Measurements from ENCODE around the gene KPNA4. TPM values are rescaled to one million over a fixed set of nuclear protein-coding genes. Genes with fewer than 3 reads are reported as not detected.
A peak's percentile ranks its signal among the peaks of the same experiment; 100 is the strongest.

Gene KPNA4
- total RNA-seq, 6 experiments from 2014 or later, result 14.4 to 32.5 (median 18.9) TPM

- Histone ChIP-seq H3K27ac (no peak overlapping the region), H3K4me1 (no peaks in the 10 kb centered on the region), H3K9me3 (no peaks in the 10 kb centered on the region), H3K36me3 (peaks cover 0 to 21% (median 11%) of the 10 kb centered on the region in 4 donors), H3K4me3 (no peak overlapping the region), H3K27me3 (no peaks in the 10 kb centered on the region)
- TF ChIP-seq CTCF (IDR thresholded peaks at IDR 0.05) (no peak), POLR2A (IDR thresholded peaks at IDR 0.05) (no peak)
- no peak for ATAC-seq
- intact Hi-C loops (cut with DNase I), result no loop called here
- no peak for DNase-seq
- WGBS (ENCODE audit: insufficient coverage, low coverage, low lambda C conversion rate, missing lambda C conversion rate), result 100% methylated on average over 1 of the region's 1 CpG
Observed at GRCh38 chr3:160498202-160498601, 67.2 kb downstream of the KPNA4 start.

- no peaks in the 10 kb centered on the region for H3K9me3 ChIP-seq
- no peak overlapping the region for H3K27ac ChIP-seq
- TF ChIP-seq CTCF (IDR thresholded peaks at IDR 0.05) (no peak), POLR2A (IDR thresholded peaks at IDR 0.05) (no peak)
- H3K27me3 ChIP-seq, result no peaks in the 10 kb centered on the region
- no peak overlapping the region for H3K4me3 ChIP-seq
- H3K36me3 ChIP-seq, result no peaks in the 10 kb centered on the region
- ATAC-seq (no peak), DNase-seq (no peak)
- no peaks in the 10 kb centered on the region for H3K4me1 ChIP-seq
- intact Hi-C loops (cut with DNase I), result no loop called here
Observed at GRCh38 chr3:160490166-160490565, 75.2 kb downstream of the KPNA4 start.

- WGBS (ENCODE audit: insufficient coverage, low coverage, low lambda C conversion rate, missing lambda C conversion rate), result 3% methylated on average over 2 of the region's 2 CpGs
- ATAC-seq, result peak in 2 of 4 donors; percentile 48 to 49
- Histone ChIP-seq H3K9me3 (no peaks in the 10 kb centered on the region), H3K27me3 (no peaks in the 10 kb centered on the region), H3K27ac (no peak overlapping the region), H3K4me1 (no peaks in the 10 kb centered on the region), H3K4me3 (peak overlapping the region in 2 of 3 donors; percentile 19 to 39), H3K36me3 (no peaks in the 10 kb centered on the region)
- intact Hi-C loops (cut with DNase I), result no loop called here
- TF ChIP-seq POLR2A (IDR thresholded peaks at IDR 0.05) (no peak), CTCF (IDR thresholded peaks at IDR 0.05) (peak; percentile 37 to 68 (median 66))
- DNase-seq, result no peak
Observed at GRCh38 chr3:160486459-160486869, 78.9 kb downstream of the KPNA4 start.

- no peak overlapping the region for H3K4me3 ChIP-seq
- no peaks in the 10 kb centered on the region for H3K27me3 ChIP-seq
- WGBS (ENCODE audit: insufficient coverage, low coverage, low lambda C conversion rate, missing lambda C conversion rate), result 69% methylated on average over 2 of the region's 3 CpGs
- no peaks in the 10 kb centered on the region for H3K4me1 ChIP-seq
- no peak for ATAC-seq
- H3K9me3 ChIP-seq, result no peaks in the 10 kb centered on the region
- intact Hi-C loops (cut with DNase I), result no loop called here
- H3K27ac ChIP-seq, result no peak overlapping the region
- H3K36me3 ChIP-seq, result no peaks in the 10 kb centered on the region
- DNase-seq, result no peak
- TF ChIP-seq CTCF (IDR thresholded peaks at IDR 0.05) (no peak), POLR2A (IDR thresholded peaks at IDR 0.05) (no peak)
Observed at GRCh38 chr3:160482796-160483195, 82.6 kb downstream of the KPNA4 start.

GRCh38 chr3:160481856-160482255 is 83.5 kb downstream of the KPNA4 start:
- Histone ChIP-seq H3K9me3 (no peaks in the 10 kb centered on the region), H3K36me3 (no peaks in the 10 kb centered on the region), H3K27ac (no peak overlapping the region), H3K4me3 (no peak overlapping the region), H3K4me1 (no peaks in the 10 kb centered on the region), H3K27me3 (no peaks in the 10 kb centered on the region)
- ATAC-seq (peak in 3 of 4 donors; percentile 10 to 65 (median 35)), DNase-seq (no peak)
- TF ChIP-seq CTCF (IDR thresholded peaks at IDR 0.05) (no peak), POLR2A (IDR thresholded peaks at IDR 0.05) (no peak)
- WGBS (ENCODE audit: insufficient coverage, low coverage, low lambda C conversion rate, missing lambda C conversion rate), result 86% methylated on average over 6 of the region's 6 CpGs
- intact Hi-C loops (cut with DNase I), result no loop called here
